B cell (primary cell): ENCODE measurements around the gene NPM3. TPM values are rescaled to one million over a fixed set of nuclear protein-coding genes. Genes with fewer than 3 reads are reported as not detected.

ENCODE experiments used
- ATAC-seq: fragments of 200-7000 bp; cut with Tn5 transposase; one replicate; pipeline ENCODE4 v1.10.0; 2021; ENCODE audit warnings: low read depth, mild to moderate bottlenecking, moderate number of reproducible peaks, moderate library complexity
- CTCF ChIA-PET: fragments of 350-600 bp; sonication (Branson Sonifier 250); formaldehyde crosslinking; loops from one replicate; lab custom pipeline; 2021; ENCODE audit warnings: antibody characterized with exemption, inconsistent platforms; lab: Charles Lee
- POLR2A ChIA-PET: fragments of 350-600 bp; sonication (Branson Sonifier 250); formaldehyde crosslinking; loops from one replicate; lab custom pipeline; 2021; ENCODE audit warnings: antibody characterized with exemption; lab: Charles Lee
- DNase-seq: peaks from one replicate; pipeline ENCODE4 v3.0.0; 2013
- H2AFZ ChIP-seq: 2 replicates; pipeline ENCODE4 v1.6.1; 2012; ENCODE audit warnings: mild to moderate bottlenecking, low read depth, low read length; ENCODE audit not compliant: insufficient read depth, poor library complexity, severe bottlenecking
- H3K27ac ChIP-seq, 2 donors: 1 replicate in 1 of 2; 2 replicates in 1 of 2; pipeline ENCODE4 v1.5.1; 2012 to 2013; ENCODE audit warnings: low read length in 2 of 2, mild to moderate bottlenecking in 2 of 2, moderate library complexity in 1 of 2
- H3K27me3 ChIP-seq, 4 experiments: fragments of 200-600 bp in 1 of 4; sonication (generic) in 1 of 4; replicated peaks in 1 of 4; 1 replicate in 2 of 4; 2 replicates in 2 of 4; pipeline versions ENCODE4 v1.6.1 to v1.7.0; 2013 to 2016; ENCODE audit warnings: low read length in 3 of 4, mild to moderate bottlenecking in 2 of 4, mixed read lengths in 1 of 4, moderate library complexity in 1 of 4; ENCODE audit not compliant: insufficient read depth in 4 of 4, control insufficient read depth in 3 of 4; ENCODE audit errors: control extremely low read depth in 1 of 4
- H3K36me3 ChIP-seq, 2 experiments: replicated peaks in 1 of 2; 1 replicate in 1 of 2; 2 replicates in 1 of 2; pipeline versions ENCODE4 v1.6.1 to v1.7.1; 2013; ENCODE audit warnings: low read length in 1 of 2; ENCODE audit not compliant: insufficient read depth in 2 of 2, control insufficient read depth in 1 of 2; ENCODE audit errors: control extremely low read depth in 1 of 2, extremely low read depth in 1 of 2
- H3K4me1 ChIP-seq, 2 donors: fragments of 200-600 bp in 1 of 2; sonication (generic) in 1 of 2; 1 replicate in 1 of 2; 2 replicates in 1 of 2; pipeline versions ENCODE4 v1.5.1 to v1.6.1; 2013 to 2017; ENCODE audit warnings: low read length in 2 of 2; ENCODE audit not compliant: control insufficient read depth in 2 of 2, insufficient read depth in 2 of 2
- H3K4me2 ChIP-seq: replicated peaks from 2 replicates; pipeline ENCODE3; 2012; ENCODE audit warnings: mild to moderate bottlenecking, low read depth, low read length; ENCODE audit not compliant: poor library complexity, severe bottlenecking
- H3K4me3 ChIP-seq, 5 experiments: fragments of 200-600 bp in 1 of 5; sonication (generic) in 1 of 5; 1 replicate in 3 of 5; 2 replicates in 2 of 5; pipeline versions ENCODE4 v1.5.1 to v1.7.0; 2011 to 2016; ENCODE audit warnings: low read length in 4 of 5, mild to moderate bottlenecking in 4 of 5, low read depth in 2 of 5, control low read depth in 1 of 5, moderate library complexity in 1 of 5; ENCODE audit not compliant: insufficient read depth in 1 of 5; ENCODE audit errors: control extremely low read depth in 1 of 5, extremely low read depth in 1 of 5
- H3K79me2 ChIP-seq: fragments of 200-600 bp; sonication (generic); one replicate; pipeline ENCODE4 v1.6.0; 2016; ENCODE audit warnings: low read length; ENCODE audit not compliant: control insufficient read depth, insufficient read depth
- H3K9ac ChIP-seq: fragments of 200-600 bp; sonication (generic); 2 replicates; pipeline ENCODE4 v1.6.1; 2017; ENCODE audit warnings: mild to moderate bottlenecking, low read length, moderate library complexity
- H3K9me3 ChIP-seq, 3 donors: one replicate each; pipeline versions ENCODE4 v1.6.1 to v1.7.1; 2013; ENCODE audit warnings: low read length in 2 of 3; ENCODE audit not compliant: control insufficient read depth in 2 of 3, insufficient read depth in 1 of 3; ENCODE audit errors: control extremely low read depth in 1 of 3
- H4K20me1 ChIP-seq: 2 replicates; pipeline ENCODE4 v1.6.0; 2012; ENCODE audit warnings: mild to moderate bottlenecking, low read length; ENCODE audit not compliant: insufficient read depth, control insufficient read depth, poor library complexity, severe bottlenecking
- H3K27ac Mint-ChIP-seq: one replicate; pipeline ENCODE4 v1.8.0; 2021; ENCODE audit warnings: mixed read lengths
- H3K27me3 Mint-ChIP-seq: one replicate; pipeline ENCODE4 v1.8.0; 2021; ENCODE audit warnings: mixed read lengths
- H3K4me1 Mint-ChIP-seq: one replicate; pipeline ENCODE4 v1.8.0; 2021; ENCODE audit warnings: mixed read lengths
- H3K4me3 Mint-ChIP-seq: one replicate; pipeline ENCODE4 v1.8.0; 2021; ENCODE audit warnings: mixed read lengths
- H3K9me3 Mint-ChIP-seq: one replicate; pipeline ENCODE4 v1.8.0; 2022; ENCODE audit warnings: mixed read lengths; ENCODE audit not compliant: insufficient read depth
- CTCF ChIP-seq: fragments of 200-600 bp; IDR thresholded peaks from one replicate; pipeline ENCODE4 v1.8.0; 2022; ENCODE audit warnings: antibody characterized with exemption, mild to moderate bottlenecking
- EZH2 ChIP-seq: IDR thresholded peaks from 2 replicates; pipeline ENCODE4 v1.6.1; 2012; ENCODE audit warnings: borderline replicate concordance, low read depth, mild to moderate bottlenecking, moderate library complexity, low read length; ENCODE audit not compliant: insufficient read depth, poor library complexity, severe bottlenecking
- WGBS: methylation state at CpG from one replicate; pipeline ENCODE4 v1.1.5; 2013; ENCODE audit warnings: missing lambda C conversion rate; ENCODE audit not compliant: insufficient coverage; 5-methylcytosine and 5-hydroxymethylcytosine counted together
- intact Hi-C: fragments of 100-400 bp; cut with micrococcal nuclease; formaldehyde crosslinking; loops from one replicate; pipeline ENCODE4 v1.10.0; 2022
- polyA plus RNA-seq: library from polyadenylated mRNA; depleted of rRNA; stranded (reverse); fragments of >200 nt; gene quantifications from 2 replicates; pipeline ENCODE4 v1.2.3, GENCODE V29; 2012
- total RNA-seq, 2 donors: library from RNA; stranded (reverse); fragments of 120-200 nt in 1 of 2; gene quantifications; 1 replicate in 1 of 2; 2 replicates in 1 of 2; pipeline versions ENCODE4 v1.2.3 to v1.2.4, GENCODE V29; 2013 to 2022

Gene NPM3
- total and polyA plus RNA-seq, 2 donors (not counting 1 experiment from before 2014, with no cell fraction given), result 7.7 to 13.5 TPM

- POLR2A ChIA-PET, result no interaction called here
- Histone ChIP-seq H3K79me2 (no peaks in the 10 kb centered on the region), H3K4me3 (no peak overlapping the region), H3K27ac (no peak overlapping the region), H3K36me3 (no peaks in the 10 kb centered on the region), H3K4me1 (no peaks in the 10 kb centered on the region), H3K4me2 (no peak overlapping the region), H3K9ac (no peak overlapping the region), H2AFZ (no peak overlapping the region), H3K27me3 (peaks cover 0 to 2% (median 1%) of the 10 kb centered on the region in 4 experiments), H3K9me3 (no peaks in the 10 kb centered on the region), H4K20me1 (no peaks in the 10 kb centered on the region)
- Mint-ChIP-seq H3K9me3 (no peaks in the 10 kb centered on the region), H3K4me1 (no peaks in the 10 kb centered on the region), H3K27ac (no peak overlapping the region), H3K27me3 (peaks cover 22% of the 10 kb centered on the region), H3K4me3 (no peak overlapping the region)
- CTCF ChIA-PET, result no interaction called here
- intact Hi-C loops, result no loop called here
- WGBS, result 60% methylated on average over 1 of the region's 3 CpGs
- ATAC-seq (no peak), DNase-seq (no peak)
- no peak for TF ChIP-seq EZH2
- TF ChIP-seq CTCF, result no peak
These were observed 31.0 kb downstream of the NPM3 start for GRCh38 chr10:101752241-101752640.

- TF ChIP-seq CTCF (no peak), EZH2 (no peak)
- peaks cover 0 to 5% (median 2%) of the 10 kb centered on the region in 4 experiments for H3K27me3 ChIP-seq
- H4K20me1 ChIP-seq, result no peaks in the 10 kb centered on the region
- no peak overlapping the region for H3K27ac Mint-ChIP-seq
- no peaks in the 10 kb centered on the region for H3K36me3 ChIP-seq
- H3K79me2 ChIP-seq, result no peaks in the 10 kb centered on the region
- no peak overlapping the region for H2AFZ ChIP-seq
- no peak overlapping the region for H3K9ac ChIP-seq
- ChIA-PET CTCF (interaction anchor here (0.6 kb wide), 1 partner anchor 830 kb away, joined by 3 read pairs; no protein-coding TSS in a partner anchor), POLR2A (interaction anchor here (0.6 kb wide), 1 partner anchor 30 kb away, joined by 4 read pairs; no protein-coding TSS in a partner anchor)
- DNase-seq (no peak), ATAC-seq (no peak)
- no peaks in the 10 kb centered on the region for H3K9me3 Mint-ChIP-seq
- no peaks in the 10 kb centered on the region for H3K9me3 ChIP-seq
- H3K4me1 ChIP-seq, result no peaks in the 10 kb centered on the region
- no peak overlapping the region for H3K4me3 Mint-ChIP-seq
- 91% methylated on average over 14 of the region's 19 CpGs for WGBS
- no peaks in the 10 kb centered on the region for H3K4me1 Mint-ChIP-seq
- intact Hi-C loops, result no loop called here
- H3K4me2 ChIP-seq, result no peak overlapping the region
- no peak overlapping the region for H3K27ac ChIP-seq
- H3K27me3 Mint-ChIP-seq, result peaks cover 15% of the 10 kb centered on the region
- H3K4me3 ChIP-seq, result no peak overlapping the region
These were observed 33.9 kb downstream of the NPM3 start for GRCh38 chr10:101749047-101750016.
